Measurements from ENCODE around the gene ZNF205. TPM values are rescaled to one million over a fixed set of nuclear protein-coding genes. Genes with fewer than 3 reads are reported as not detected.
A peak's percentile ranks its signal among the peaks of the same experiment; 100 is the strongest.

ZNF205 gene
- total RNA-seq, 1 experiment from 2014 or later: 12.1 TPM

DNA sequence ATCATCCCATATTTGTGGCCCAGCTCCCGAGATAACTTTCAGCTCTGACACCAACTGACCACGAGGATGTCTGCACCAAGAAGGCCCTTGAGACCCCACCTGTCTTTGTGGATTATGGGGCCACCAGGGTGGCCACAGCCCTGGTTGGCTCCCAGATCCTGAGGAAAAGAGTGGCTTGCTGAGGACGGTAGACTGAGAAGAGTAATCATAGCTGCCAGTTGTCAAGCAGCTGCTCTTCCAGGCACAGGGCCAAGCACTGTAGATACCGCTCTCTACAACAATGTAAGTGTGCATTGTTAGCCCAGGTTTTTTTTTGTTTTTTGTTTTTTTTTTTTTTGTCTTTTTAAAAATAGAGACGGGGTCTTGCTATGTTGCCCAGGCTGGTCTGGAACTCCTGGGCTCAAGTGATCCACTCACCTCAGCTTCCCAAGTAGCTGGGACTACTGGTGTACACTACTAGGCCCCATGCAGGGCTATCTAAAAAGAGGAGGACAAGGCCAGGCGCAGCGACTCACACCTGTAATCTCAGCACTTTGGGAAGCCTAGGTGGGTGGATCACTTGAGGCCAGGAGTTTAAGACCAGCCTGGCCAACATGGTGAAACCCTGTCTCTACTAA is 9.6 kb downstream of the ZNF205 start:
- ChIA-PET POLR2A (interaction anchor here (1.0 to 3.0 kb wide), 6 partner anchors 10 to 161 kb away, joined by 3 to 15 read pairs (median 4); partner anchors contain the start of genes ZNF205, ZNF213 and ZNF263), CTCF (interaction anchor here (0.5 to 1.7 kb wide), 6 partner anchors 9 to 1971 kb away, joined by 3 to 7 read pairs (median 6); no protein-coding TSS in a partner anchor)
- TF ChIP-seq, protein P1, sequence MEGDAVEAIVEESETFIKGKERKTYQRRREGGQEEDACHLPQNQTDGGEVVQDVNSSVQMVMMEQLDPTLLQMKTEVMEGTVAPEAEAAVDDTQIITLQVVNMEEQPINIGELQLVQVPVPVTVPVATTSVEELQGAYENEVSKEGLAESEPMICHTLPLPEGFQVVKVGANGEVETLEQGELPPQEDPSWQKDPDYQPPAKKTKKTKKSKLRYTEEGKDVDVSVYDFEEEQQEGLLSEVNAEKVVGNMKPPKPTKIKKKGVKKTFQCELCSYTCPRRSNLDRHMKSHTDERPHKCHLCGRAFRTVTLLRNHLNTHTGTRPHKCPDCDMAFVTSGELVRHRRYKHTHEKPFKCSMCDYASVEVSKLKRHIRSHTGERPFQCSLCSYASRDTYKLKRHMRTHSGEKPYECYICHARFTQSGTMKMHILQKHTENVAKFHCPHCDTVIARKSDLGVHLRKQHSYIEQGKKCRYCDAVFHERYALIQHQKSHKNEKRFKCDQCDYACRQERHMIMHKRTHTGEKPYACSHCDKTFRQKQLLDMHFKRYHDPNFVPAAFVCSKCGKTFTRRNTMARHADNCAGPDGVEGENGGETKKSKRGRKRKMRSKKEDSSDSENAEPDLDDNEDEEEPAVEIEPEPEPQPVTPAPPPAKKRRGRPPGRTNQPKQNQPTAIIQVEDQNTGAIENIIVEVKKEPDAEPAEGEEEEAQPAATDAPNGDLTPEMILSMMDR (IDR thresholded peaks at IDR 0.05; ENCODE audit: unreplicated experiment): no peak
- no TSS peak for BruUV-seq (replicated peaks)
- Mint-ChIP-seq H3K36me3 (ENCODE audit: insufficient read depth, unreplicated experiment) (peaks cover 50% of the 10 kb centered on the region), H3K9me3 (ENCODE audit: unreplicated experiment) (no peaks in the 10 kb centered on the region), H3K27me3 (ENCODE audit: insufficient read depth, unreplicated experiment) (no peaks in the 10 kb centered on the region), H3K4me1 (ENCODE audit: insufficient read depth, unreplicated experiment) (peaks cover 11% of the 10 kb centered on the region), H3K27ac (ENCODE audit: low read depth, unreplicated experiment) (no peak overlapping the region), H3K4me3 (ENCODE audit: unreplicated experiment) (no peak overlapping the region)
- intact Hi-C loops (cut with micrococcal nuclease): no loop called here
- DNase-seq (ENCODE audit: unreplicated experiment): no peak

DNA sequence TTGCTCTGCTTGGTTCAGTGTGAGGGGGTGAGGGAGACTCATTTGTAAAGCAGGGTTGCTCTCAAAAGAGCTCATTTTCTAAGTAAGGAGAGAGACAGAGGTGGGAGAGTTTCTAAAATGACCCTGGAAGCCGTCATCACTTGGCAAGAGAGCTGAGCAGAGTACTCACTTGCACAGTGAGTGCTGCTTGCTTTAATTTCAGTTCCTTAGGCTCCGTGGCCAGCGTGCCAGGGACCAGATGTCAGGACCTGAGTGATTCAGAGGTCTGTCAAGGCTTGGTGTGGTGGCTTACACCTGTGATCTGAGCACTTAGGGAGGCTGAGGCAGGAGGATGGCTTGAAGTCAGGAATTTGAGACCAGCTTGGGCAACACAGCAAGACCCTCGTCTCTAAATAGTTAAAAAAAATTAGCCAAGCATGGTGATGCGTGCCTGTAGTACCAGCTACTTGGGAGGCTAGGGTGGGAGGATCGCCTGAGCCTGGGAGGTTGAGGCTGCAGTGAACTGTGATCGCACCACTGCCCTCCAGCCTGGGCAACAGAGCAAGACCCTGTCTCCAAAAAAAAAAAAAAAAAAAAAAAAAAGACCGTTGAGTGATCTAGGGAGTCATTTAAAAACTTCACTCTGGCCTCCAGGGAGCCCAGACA is 10.7 kb downstream of the ZNF205 start:
- Mint-ChIP-seq H3K27ac (ENCODE audit: low read depth, unreplicated experiment) (no peak overlapping the region), H3K9me3 (ENCODE audit: unreplicated experiment) (no peaks in the 10 kb centered on the region), H3K27me3 (ENCODE audit: insufficient read depth, unreplicated experiment) (no peaks in the 10 kb centered on the region), H3K4me3 (ENCODE audit: unreplicated experiment) (peak overlapping the region; percentile 91), H3K4me1 (ENCODE audit: insufficient read depth, unreplicated experiment) (peaks cover 17% of the 10 kb centered on the region), H3K36me3 (ENCODE audit: insufficient read depth, unreplicated experiment) (peaks cover 46% of the 10 kb centered on the region)
- DNase-seq (ENCODE audit: unreplicated experiment): no peak
- intact Hi-C loops (cut with micrococcal nuclease): no loop called here
- ChIA-PET CTCF (interaction anchor here (0.9 to 1.7 kb wide), 5 partner anchors 9 to 92 kb away, joined by 4 to 12 read pairs (median 6); no protein-coding TSS in a partner anchor), POLR2A (interaction anchor here (0.7 to 3.0 kb wide), 8 partner anchors 11 to 160 kb away, joined by 3 to 15 read pairs (median 4); partner anchors contain the start of genes ZNF205, ZNF213 and ZNF263)
- TF ChIP-seq, protein P1 (IDR thresholded peaks at IDR 0.05; ENCODE audit: unreplicated experiment): no peak
- BruUV-seq (replicated peaks): no TSS peak

DNA sequence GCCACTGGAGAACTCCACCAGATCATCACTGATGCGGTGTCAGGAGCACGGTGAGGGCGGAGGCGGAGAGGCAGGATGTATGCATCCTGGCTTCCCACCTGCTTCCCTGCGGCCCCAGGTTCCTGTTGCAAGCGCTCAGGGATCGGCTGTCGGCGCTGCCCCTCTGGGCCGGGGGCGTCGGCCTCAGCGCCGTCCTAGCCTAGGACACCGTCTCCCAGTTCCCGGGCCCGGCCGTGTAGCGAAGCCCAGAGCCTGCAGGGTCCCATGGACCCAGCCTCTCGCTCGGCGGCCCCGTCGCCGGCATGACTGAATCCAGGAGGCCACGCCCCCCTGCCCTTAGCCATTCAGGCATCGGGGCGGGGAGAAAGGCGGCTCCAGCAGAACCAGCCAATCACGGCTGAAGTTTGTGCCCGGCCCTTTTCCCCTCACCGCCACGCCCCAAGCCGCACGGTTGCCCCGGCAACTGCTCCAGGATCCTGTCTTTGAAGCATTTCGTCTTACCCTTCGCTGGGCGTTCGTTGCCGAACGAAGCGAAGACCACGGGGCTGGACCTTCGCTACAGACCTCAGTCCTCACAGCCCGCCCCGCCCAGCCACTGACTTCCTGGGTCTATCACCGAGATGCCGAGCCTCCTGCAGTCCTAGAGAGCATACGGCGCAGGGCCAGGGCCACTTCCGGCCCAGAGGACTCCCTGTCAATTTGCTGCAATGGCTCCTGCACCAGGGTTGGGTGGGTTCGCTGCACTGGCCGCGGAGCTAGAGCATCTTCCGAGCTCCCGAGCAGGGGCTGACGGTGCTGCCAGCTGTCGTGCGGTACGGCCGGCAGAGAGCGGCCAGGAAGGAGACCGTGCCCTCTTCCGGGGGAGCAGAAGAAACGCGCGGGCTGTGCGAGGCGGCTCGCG is 11.8 kb downstream of the ZNF205 start:
- no peaks in the 10 kb centered on the region for H3K27me3 Mint-ChIP-seq (ENCODE audit: insufficient read depth, unreplicated experiment)
- TF ChIP-seq, protein P1 (IDR thresholded peaks at IDR 0.05; ENCODE audit: unreplicated experiment): peak; percentile 21
- DNase-seq (ENCODE audit: unreplicated experiment): peak; percentile 96
- BruUV-seq (replicated peaks): no TSS peak
- H3K4me3 Mint-ChIP-seq (ENCODE audit: unreplicated experiment): peak overlapping the region; percentile 91
- peaks cover 40% of the 10 kb centered on the region for H3K36me3 Mint-ChIP-seq (ENCODE audit: insufficient read depth, unreplicated experiment)
- H3K4me1 Mint-ChIP-seq (ENCODE audit: insufficient read depth, unreplicated experiment): peaks cover 21% of the 10 kb centered on the region
- POLR2A ChIA-PET: interaction anchor here (0.9 to 6.7 kb wide), 10 partner anchors 8 to 104 kb away, joined by 3 to 47 read pairs (median 6); partner anchors contain the start of genes TNFRSF12A, ZNF205 and ZNF213
- no peaks in the 10 kb centered on the region for H3K9me3 Mint-ChIP-seq (ENCODE audit: unreplicated experiment)
- intact Hi-C loops (cut with micrococcal nuclease): loop anchor here (1.0 kb wide), 1 partner anchor 65 kb away; no protein-coding TSS in a partner anchor
- CTCF ChIA-PET: interaction anchor here (0.7 to 2.6 kb wide), 5 partner anchors 10 to 76 kb away, joined by 3 to 13 read pairs (median 4); no protein-coding TSS in a partner anchor
- peak overlapping the region; percentile 90 for H3K27ac Mint-ChIP-seq (ENCODE audit: low read depth, unreplicated experiment)

Data from MCF 10A (cell line).